ENCODE results near the gene F9. TPM values are rescaled to one million over a fixed set of nuclear protein-coding genes. Genes with fewer than 3 reads are reported as not detected.

The F9 gene
- total and polyA plus RNA-seq, 5 donors = not detected

- Histone ChIP-seq H3K27ac (ENCODE audit: low read length) (no peak overlapping the region), H3K4me3 (ENCODE audit: low read length) (no peak overlapping the region), H3K4me1 (ENCODE audit: control insufficient read depth, insufficient read depth, low read length) (no peaks in the 10 kb centered on the region), H3K27me3 (ENCODE audit: control insufficient read depth, insufficient read depth) (no peaks in the 10 kb centered on the region), H3K9me3 (ENCODE audit: control insufficient read depth, low read length) (no peaks in the 10 kb centered on the region)
- intact Hi-C loops (cut with DNase I) = no loop called here
- ATAC-seq (no peak), DNase-seq (no peak)
- WGBS = 49% methylated on average over 4 of the region's 4 CpGs
These were observed 65.5 kb downstream of the F9 start for GRCh38 chrX:139596068-139596467.

DNA sequence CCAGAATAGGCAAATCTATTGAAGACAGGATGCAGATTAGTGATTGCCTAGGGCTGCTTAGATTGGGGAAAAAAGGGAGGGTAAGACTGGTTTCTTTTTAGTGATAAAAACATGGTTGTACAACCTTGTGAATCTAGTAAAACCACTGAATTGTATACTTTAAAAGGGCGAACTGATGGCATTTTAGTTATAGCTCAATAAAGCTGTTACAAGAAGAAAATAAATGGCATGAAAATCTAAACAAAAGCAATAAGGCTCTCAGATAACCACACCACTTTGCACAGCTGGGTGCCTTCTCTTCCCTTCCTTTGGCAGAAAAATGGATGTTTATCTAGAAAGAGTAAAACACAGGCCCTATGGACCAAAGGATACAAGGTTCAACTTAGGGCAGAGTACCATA, 69.6 kb downstream of the F9 start:
- 76% methylated on average over 1 of the region's 1 CpG for WGBS
- no peak overlapping the region for H3K4me3 ChIP-seq (ENCODE audit: low read length)
- intact Hi-C loops (cut with DNase I) = no loop called here
- no peaks in the 10 kb centered on the region for H3K9me3 ChIP-seq (ENCODE audit: control insufficient read depth, low read length)
- H3K4me1 ChIP-seq (ENCODE audit: control insufficient read depth, insufficient read depth, low read length) = no peaks in the 10 kb centered on the region
- DNase-seq (no peak), ATAC-seq (no peak)
- H3K27me3 ChIP-seq (ENCODE audit: control insufficient read depth, insufficient read depth) = no peaks in the 10 kb centered on the region
- no peak overlapping the region for H3K27ac ChIP-seq (ENCODE audit: low read length)

Other genes with a start within 250 kb of the F9 start
- under 1 TPM in 3 of 4 donors, not detected in 1; 0.11 to 0.44 (median 0.37) TPM for gene MCF2, start 177.4 kb downstream of the F9 start, total RNA-seq
- gene MCF2, start 177.4 kb downstream of the F9 start, polyA plus RNA-seq = 0.14 TPM

All from right cardiac atrium (tissue), 5 donors.